NK-92 (cell line): ENCODE results near the gene ITPKA.

Experiments
- DNase-seq: peaks from one replicate; lab custom pipeline; 2025; ENCODE audit not compliant: unreplicated experiment; lab: John Stamatoyannopoulos, UW

ITPKA gene

DNA sequence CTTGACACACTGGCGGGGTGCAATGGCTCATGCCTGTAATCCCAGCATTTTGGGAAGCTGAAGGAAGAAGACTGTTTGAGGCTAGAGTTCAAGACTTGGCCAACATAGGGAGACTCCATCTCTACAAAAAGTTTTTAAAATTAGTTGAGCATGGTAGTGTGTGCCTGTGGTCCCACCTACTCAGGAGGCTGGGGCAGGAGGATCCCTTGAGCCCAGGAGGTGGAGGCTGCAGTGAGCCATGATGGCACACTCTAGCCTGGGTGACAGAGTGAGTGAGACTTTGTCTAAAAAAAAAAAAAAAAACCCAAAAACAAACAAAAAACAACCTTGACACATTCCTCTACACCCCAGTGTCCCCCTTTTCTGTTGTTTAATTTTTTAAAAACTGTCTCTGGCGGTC lies 4.0 kb upstream of the ITPKA start:
- DNase-seq: no peak

DNA sequence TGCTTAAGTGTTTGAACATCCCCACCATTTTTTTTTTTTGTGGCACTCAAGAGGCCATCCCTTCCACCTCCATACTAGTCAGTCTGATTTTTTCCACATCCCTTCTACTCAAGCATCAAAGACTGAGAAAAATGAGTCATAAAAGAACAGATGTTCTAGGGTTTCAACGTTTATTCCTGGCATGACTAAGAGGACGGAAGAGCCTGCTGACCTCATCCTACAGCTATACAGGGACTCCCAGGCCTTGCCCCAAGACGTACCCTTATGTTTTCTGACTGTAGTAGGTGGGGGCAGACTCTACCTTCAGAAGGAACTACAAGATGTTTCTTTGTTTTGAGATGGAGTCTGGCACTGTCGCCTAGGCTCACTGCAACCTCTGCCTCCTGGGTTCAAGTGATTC lies 3.3 kb upstream of the ITPKA start:
- no peak for DNase-seq

DNA sequence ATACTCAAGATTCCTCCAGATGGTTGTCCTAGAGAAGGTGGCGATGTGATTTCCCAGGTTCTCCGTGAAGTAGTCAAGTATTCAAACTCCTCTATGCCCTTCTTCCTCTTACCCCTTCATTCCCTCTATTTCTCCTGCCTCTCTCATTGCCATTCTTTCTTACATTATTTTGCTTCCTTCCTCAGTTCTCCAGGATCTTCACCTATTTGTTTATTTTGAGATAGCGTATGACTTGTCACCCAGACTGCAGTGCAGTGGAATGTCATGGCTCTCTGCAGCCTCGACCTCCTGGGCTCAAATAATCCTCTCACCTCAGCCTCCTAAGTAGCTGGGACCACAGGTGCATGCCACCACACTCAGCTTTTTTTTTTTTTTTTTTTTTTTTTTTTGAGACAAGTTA lies 1.8 kb upstream of the ITPKA start:
- no peak for DNase-seq

DNA sequence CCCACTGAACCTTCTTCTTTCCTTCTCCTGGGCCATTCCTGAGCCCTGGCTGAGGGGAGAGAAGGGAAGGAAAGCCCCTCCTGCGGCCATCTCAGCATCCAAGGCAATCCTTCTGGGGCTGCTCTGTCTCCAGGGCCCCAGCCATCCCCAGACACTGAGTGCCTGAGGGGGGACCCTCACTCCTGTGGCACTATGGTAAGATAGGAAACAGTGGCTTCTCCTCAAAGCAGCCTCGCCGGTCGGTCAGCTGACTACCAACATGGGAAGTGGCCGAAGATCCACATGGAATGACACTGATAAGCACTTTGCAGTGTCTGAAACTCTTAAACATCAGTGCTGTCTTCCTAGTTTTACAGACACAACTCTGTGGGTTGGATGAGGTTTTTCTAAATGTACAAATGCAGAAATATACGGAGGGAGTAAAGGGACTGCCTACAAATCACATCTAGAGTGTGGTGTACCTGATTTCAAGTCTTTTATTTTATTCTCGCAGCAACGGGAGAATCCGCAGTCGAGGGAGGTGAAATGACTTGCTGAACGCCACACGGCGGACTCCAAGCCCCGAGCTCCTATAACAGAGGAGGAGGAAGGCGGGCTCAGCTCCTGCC lies 973 bp upstream of the ITPKA start:
- no peak for DNase-seq

GRCh38 chr15:41493902-41494189 lies 172 bp downstream of the ITPKA start:
- DNase-seq: no peak

DNA sequence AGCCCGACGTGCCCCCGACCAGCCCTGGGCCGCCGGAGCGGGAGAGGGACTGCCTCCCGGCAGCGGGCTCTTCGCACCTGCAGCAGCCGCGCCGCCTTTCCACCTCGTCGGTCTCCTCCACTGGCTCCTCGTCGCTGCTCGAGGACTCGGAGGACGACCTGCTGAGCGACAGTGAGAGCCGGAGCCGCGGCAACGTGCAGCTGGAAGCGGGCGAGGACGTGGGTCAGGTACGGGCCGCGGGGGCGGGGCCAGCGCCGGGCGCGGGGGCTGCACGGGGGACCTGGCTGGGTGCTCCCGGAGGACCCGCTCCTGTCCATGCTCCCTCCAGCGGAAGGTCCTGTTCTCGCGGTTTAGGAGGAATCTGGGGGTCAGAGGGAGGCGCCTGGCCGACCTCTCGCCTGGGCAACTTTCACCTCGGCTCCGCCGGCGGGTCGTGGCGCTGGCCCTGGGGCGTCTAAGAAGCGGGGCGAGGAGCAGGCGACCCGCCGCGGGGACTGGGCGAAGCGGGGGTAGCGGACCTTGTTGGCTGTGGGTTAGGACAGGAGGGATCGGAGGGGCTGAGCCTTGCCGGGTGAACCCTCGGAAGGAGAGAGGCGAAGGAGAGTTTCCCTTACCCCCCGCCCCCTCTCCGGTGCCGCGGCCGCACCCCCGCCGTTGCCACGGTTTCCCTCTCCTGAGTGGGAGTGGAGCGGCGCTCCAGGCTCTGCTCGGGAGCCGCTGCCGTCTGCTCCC lies 682 bp downstream of the ITPKA start:
- DNase-seq: no peak

GRCh38 chr15:41494922-41495735 lies 1.5 kb downstream of the ITPKA start:
- DNase-seq: no peak

GRCh38 chr15:41495736-41496599 lies 2.3 kb downstream of the ITPKA start:
- no peak for DNase-seq

DNA sequence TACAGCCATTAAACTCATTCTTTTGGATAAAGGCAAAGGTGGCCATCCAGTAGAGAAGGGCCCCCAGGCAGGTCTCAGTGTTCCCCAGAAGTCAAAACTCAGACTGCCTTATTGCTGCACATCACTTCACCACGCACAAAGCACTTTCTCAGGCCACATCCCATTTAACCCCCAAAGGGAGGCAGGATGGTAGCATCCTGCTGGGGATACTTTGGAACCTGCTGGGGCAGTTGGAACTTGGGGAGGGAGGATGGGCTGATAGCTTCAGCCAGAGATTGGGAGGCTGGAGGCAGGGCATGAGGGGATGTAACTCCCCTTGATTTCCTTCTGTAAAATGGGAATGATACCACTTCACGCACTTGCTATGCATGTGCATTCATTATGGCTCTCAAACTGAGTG lies 5.0 kb downstream of the ITPKA start:
- no peak for DNase-seq

GRCh38 chr15:41499109-41499851 lies 5.6 kb downstream of the ITPKA start:
- no peak for DNase-seq

DNA sequence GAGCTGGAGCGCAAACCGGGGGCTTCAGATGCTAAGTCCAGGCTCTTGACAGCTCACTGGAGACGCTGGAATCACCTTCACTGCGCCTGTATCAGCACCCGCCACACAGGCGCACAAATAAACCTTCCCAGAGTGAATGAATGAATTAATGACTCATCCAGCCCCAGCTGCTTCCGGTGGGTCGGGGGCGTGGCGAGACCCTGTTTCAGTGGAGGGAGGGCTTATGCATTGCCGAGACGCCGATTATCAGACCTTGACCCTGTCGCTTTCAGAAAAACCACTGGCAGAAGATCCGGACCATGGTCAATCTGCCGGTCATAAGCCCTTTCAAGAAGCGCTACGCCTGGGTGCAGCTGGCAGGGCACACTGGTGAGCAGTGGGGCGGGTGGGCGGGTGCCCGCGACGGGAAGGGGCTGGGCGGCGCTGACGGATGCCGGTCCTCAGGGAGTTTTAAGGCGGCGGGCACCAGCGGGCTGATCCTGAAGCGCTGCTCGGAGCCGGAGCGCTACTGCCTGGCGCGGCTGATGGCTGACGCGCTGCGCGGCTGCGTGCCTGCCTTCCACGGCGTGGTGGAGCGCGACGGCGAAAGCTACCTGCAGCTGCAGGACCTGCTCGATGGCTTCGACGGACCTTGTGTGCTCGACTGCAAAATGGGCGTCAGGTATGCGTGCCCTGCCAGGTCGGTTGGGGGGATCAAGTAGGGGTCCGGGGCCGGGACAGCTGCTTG lies 7.7 kb downstream of the ITPKA start:
- no peak for DNase-seq

GRCh38 chr15:41501931-41502794 lies 8.5 kb downstream of the ITPKA start:
- no peak for DNase-seq

GRCh38 chr15:41502795-41503668 lies 9.4 kb downstream of the ITPKA start:
- no peak for DNase-seq

DNA sequence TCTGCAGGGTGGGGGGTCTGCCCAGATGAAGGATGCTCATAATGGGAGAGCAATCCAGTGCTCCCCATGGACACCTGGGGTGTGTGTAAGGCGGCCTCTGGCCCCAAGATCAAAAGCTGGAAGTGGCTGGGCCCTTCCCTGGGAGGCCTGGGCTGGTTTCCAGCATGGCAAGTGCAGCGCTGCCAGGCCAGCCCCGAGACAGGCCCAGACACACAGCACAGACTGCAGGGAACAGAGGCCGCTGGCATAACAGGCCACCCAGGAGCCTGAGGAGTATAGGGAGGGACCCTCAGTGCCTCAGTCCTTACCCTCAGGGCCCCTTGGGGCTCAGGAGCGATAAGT lies 10.0 kb downstream of the ITPKA start:
- DNase-seq: no peak

DNA sequence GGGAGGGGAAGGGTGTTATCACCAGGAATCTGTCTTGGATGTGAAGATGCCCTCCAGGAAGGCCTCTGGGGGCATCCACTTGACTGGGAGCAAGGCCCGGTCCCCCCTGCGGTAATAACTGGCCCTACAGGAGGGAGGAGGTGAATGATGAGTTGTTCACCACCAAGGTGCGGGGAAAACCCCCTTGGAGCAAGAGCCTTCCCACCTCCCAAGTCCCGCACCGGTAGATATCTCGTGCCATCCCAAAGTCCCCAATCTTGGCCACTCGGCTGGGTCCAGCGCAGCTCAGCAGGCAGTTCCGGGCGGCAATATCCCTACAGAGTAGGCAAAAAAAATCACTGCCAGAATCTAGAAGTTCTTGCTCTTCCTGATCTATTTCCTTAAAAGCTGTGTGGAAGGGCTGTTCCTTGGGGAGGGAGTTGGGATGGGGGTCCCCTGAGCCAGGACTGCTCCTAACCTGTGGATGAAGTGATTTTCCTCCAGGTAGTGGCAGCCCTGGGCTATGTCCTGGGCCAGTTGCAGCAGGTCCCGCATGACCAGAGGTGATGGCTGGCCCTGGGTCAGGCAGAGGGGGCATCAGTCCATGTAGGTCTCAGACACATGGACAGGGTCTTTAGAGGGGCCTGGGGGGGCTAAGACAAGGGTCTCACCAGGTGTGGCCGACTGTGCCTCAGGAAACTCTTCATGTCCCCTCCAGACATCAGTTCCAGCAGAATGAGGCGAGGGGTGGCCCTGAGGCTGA lies 11.2 kb downstream of the ITPKA start:
- no peak for DNase-seq

- no peak for DNase-seq
Measured at GRCh38 chr15:41505776-41506175, 12.1 kb downstream of the ITPKA start.

DNA sequence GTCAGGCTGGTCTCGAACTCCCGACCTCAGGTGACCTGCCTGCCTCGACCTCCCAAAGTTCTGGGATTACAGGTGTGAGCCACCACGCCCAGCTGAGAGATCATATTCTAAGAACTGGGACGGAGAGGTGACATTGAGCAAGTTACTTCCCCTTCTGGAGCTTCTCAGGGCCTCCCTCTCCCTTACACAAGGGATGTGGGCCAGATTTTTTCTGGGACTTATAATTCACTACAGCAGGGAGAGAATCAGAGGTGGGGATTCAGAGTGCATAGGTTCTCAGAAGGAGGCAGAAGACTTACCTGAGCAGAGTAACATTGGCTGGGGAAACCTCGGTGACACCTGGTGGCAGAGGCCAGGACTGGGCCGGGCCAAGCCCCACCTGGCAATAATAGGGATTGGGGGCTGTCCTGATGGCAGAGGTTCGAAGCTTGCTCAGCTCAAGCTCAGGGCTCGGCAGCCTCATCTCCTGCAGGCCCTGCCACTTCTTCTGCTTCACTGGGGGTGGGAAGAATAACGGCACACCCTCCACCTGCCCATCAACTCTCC lies 13.2 kb downstream of the ITPKA start:
- DNase-seq: no peak
